ENCODE data around the gene PDE4A. TPM values are rescaled to one million over a fixed set of nuclear protein-coding genes. Genes with fewer than 3 reads are reported as not detected.

The PDE4A gene
- total RNA-seq, 1 experiment from 2014 or later: 10.4 TPM

DNA sequence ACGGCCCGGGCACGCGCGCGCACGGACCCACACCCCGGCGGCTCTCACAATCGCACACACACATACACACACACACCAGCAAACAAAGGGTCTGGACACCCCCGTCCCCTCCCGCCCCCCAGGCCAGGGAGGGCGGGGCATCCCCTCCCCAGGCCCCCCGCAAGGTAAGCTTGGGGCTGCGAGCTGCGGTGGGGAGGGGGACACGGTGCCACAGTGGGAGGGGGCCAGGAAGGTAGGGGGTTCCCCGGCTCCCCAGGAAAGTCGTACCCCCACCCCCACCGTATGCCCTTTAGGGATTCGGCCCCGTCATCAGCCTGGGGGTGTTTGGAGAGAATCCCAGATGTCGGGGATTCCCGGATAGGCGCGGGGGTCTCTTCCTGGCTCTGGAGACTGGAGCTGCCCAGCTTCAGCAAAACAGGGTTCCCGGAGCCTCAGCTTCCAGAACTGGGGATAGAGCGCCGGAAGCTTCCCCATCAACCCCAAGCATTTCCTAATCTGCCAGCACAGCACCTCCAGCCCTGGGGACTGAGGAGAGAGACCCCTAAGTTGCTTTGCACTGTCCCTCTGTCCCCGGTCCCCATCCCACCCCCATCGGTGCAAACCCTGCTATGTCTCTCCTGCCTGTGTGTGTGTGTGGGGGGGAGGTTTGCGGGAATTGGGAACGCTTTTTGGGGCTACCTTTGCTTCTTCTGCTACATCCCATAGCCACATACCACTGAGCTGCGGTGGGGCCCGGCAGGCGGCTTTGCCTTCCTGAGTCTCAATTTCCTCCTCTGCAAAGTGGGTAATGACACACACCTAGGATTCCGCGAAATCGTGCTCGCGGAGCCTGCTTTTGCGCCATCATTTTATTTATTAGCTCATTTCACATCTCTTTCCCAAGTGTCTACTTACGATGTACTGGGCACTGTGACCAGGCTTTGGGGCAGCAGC is 15.2 kb upstream of the PDE4A start:
- peak overlapping the region; percentile 89 for H3K4me3 ChIP-seq

DNA sequence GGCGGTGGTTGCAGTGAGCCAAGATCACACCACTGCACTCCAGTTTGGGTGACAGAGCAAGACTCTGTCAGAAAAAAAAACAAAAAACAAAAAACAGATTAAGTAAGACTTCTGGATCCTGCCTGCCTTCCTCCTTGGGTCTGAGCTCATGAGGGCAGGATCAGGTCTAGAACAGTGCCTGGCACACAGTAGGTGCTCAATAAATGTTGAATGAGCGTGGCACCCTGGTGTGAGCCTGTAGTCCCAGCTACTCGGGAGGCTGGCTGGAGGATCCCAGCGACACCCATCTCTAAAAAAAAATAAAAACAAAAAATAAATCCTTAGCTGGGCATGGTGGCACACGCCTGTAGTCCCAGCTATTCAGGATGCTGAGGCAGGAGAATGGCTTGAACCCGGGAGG is 14.1 kb upstream of the PDE4A start:
- intact Hi-C loops (cut with micrococcal nuclease; ENCODE audit: unreplicated experiment): loop anchor here (10.0 kb wide), 1 partner anchor 69 kb away; no protein-coding TSS in a partner anchor
- Histone ChIP-seq H3K4me2 (no peak overlapping the region), H3F3A (ENCODE audit: insufficient read depth, low read depth) (peaks cover 12% of the 10 kb centered on the region; the same call in 1 of the 2 replicates), H3K4me1 (replicated peaks; ENCODE audit: insufficient read depth) (peaks cover 14% of the 10 kb centered on the region), H3K9me3 (ENCODE audit: insufficient read depth, low read depth) (no peaks in the 10 kb centered on the region), H3K9me2 (ENCODE audit: insufficient read depth) (no peaks in the 10 kb centered on the region), H3K4me3 (no peak overlapping the region), H3K27me3 (ENCODE audit: insufficient read depth, low read depth) (peaks cover 35% of the 10 kb centered on the region; the same call in 1 of the 2 replicates), H3K27ac (no peak overlapping the region), H2AFZ (no peak overlapping the region), H3K79me2 (ENCODE audit: low read depth) (peaks cover 21% of the 10 kb centered on the region), H3K36me3 (ENCODE audit: low read depth) (0 out of 2 replicates have a peak, but pooled peaks cover 3% of the 10 kb centered on the region), H4K20me1 (ENCODE audit: insufficient read depth) (peaks cover 10% of the 10 kb centered on the region)
- no peak for DNase-seq
- ChIA-PET POLR2A (ENCODE audit: unreplicated experiment) (interaction anchor here (0.6 kb wide), 1 partner anchor 24 kb away, joined by 3 read pairs; no protein-coding TSS in a partner anchor), CTCF (interaction anchor here (0.6 to 1.7 kb wide), 6 partner anchors 10 to 218 kb away, joined by 3 to 5 read pairs (median 3); partner anchors contain the start of gene ICAM1)
- TF ChIP-seq EZH2 (IDR thresholded peaks at IDR 0.05; ENCODE audit: low read depth): no peak
- TF ChIP-seq, protein P1, sequence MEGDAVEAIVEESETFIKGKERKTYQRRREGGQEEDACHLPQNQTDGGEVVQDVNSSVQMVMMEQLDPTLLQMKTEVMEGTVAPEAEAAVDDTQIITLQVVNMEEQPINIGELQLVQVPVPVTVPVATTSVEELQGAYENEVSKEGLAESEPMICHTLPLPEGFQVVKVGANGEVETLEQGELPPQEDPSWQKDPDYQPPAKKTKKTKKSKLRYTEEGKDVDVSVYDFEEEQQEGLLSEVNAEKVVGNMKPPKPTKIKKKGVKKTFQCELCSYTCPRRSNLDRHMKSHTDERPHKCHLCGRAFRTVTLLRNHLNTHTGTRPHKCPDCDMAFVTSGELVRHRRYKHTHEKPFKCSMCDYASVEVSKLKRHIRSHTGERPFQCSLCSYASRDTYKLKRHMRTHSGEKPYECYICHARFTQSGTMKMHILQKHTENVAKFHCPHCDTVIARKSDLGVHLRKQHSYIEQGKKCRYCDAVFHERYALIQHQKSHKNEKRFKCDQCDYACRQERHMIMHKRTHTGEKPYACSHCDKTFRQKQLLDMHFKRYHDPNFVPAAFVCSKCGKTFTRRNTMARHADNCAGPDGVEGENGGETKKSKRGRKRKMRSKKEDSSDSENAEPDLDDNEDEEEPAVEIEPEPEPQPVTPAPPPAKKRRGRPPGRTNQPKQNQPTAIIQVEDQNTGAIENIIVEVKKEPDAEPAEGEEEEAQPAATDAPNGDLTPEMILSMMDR (conservative IDR thresholded peaks at IDR 0.05): no peak
- BruUV-seq (replicated peaks): no TSS peak

More for the DNA sequence above, 15.2 kb upstream of the PDE4A start:
- ChIA-PET POLR2A (ENCODE audit: unreplicated experiment) (no interaction called here), CTCF (interaction anchor here (0.8 to 1.7 kb wide), 5 partner anchors 11 to 129 kb away, joined by 3 to 5 read pairs (median 3); no protein-coding TSS in a partner anchor)
- H3K4me2 ChIP-seq: peak overlapping the region; percentile 95
- peaks cover 35% of the 10 kb centered on the region; the same call in 1 of the 2 replicates for H3K27me3 ChIP-seq (ENCODE audit: insufficient read depth, low read depth)
- H3K9me2 ChIP-seq (ENCODE audit: insufficient read depth): no peaks in the 10 kb centered on the region
- H3K4me1 ChIP-seq (replicated peaks; ENCODE audit: insufficient read depth): peaks cover 20% of the 10 kb centered on the region
- no peak overlapping the region; the same call in 1 of the 2 replicates for H2AFZ ChIP-seq
- no peak overlapping the region for H3K27ac ChIP-seq
- DNase-seq: no peak
- H3K9me3 ChIP-seq (ENCODE audit: insufficient read depth, low read depth): no peaks in the 10 kb centered on the region
- no TSS peak for BruUV-seq (replicated peaks)
- H3K36me3 ChIP-seq (ENCODE audit: low read depth): 0 out of 2 replicates have a peak, but pooled peaks cover 12% of the 10 kb centered on the region
- H3F3A ChIP-seq (ENCODE audit: insufficient read depth, low read depth): peaks cover 23% of the 10 kb centered on the region; the same call in 1 of the 2 replicates
- intact Hi-C loops (cut with micrococcal nuclease; ENCODE audit: unreplicated experiment): loop anchor here (2.0 to 10.0 kb wide), 2 partner anchors 70 to 294 kb away; no protein-coding TSS in a partner anchor
- H4K20me1 ChIP-seq (ENCODE audit: insufficient read depth): peaks cover 21% of the 10 kb centered on the region
- no peak for TF ChIP-seq EZH2 (IDR thresholded peaks at IDR 0.05; ENCODE audit: low read depth)
- TF ChIP-seq, protein P1 (conservative IDR thresholded peaks at IDR 0.05): no peak
- H3K79me2 ChIP-seq (ENCODE audit: low read depth): peaks cover 31% of the 10 kb centered on the region

DNA sequence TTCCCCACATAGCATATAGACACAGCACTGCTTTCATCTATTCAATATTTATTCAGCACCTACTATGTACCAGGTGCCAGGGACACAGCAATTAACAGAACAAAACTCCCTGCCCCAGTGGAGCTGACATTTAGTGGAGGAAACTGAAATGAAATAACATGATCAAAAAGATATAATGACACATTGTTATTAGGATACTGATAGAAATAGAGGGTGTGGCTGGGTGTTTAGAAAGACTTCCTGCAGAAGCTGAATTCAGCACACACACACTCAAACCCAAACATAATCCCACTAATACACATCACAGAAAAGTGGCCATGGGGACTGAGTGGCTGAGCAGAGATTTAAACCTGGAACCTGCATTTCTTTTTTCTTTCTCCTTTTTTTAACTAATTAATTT is 13.2 kb upstream of the PDE4A start:
- Histone ChIP-seq H3K27ac (no peak overlapping the region), H3K4me3 (no peak overlapping the region), H3K9me2 (ENCODE audit: insufficient read depth) (no peaks in the 10 kb centered on the region), H3K79me2 (ENCODE audit: low read depth) (peaks cover 12% of the 10 kb centered on the region), H3K9me3 (ENCODE audit: insufficient read depth, low read depth) (no peaks in the 10 kb centered on the region), H3F3A (ENCODE audit: insufficient read depth, low read depth) (peaks cover 7% of the 10 kb centered on the region; the same call in 1 of the 2 replicates), H3K4me2 (no peak overlapping the region), H2AFZ (no peak overlapping the region), H4K20me1 (ENCODE audit: insufficient read depth) (peaks cover 1% of the 10 kb centered on the region), H3K4me1 (replicated peaks; ENCODE audit: insufficient read depth) (peaks cover 7% of the 10 kb centered on the region; the same call in 1 of the 2 replicates), H3K36me3 (ENCODE audit: low read depth) (no peaks in the 10 kb centered on the region), H3K27me3 (ENCODE audit: insufficient read depth, low read depth) (peaks cover 35% of the 10 kb centered on the region; the same call in 1 of the 2 replicates)
- ChIA-PET CTCF (no interaction called here), POLR2A (ENCODE audit: unreplicated experiment) (no interaction called here)
- TF ChIP-seq, protein P1 (conservative IDR thresholded peaks at IDR 0.05): no peak
- TF ChIP-seq EZH2 (IDR thresholded peaks at IDR 0.05; ENCODE audit: low read depth): no peak
- no TSS peak for BruUV-seq (replicated peaks)
- intact Hi-C loops (cut with micrococcal nuclease; ENCODE audit: unreplicated experiment): loop anchor here (10.0 kb wide), 1 partner anchor 68 kb away; no protein-coding TSS in a partner anchor
- no peak for DNase-seq

Data from PC-9 (cell line).